Stimulated activated CD8-positive, alpha-beta memory T cell treated with anti-CD3 and anti-CD28 coated beads, Interleukin-4, amount 100 ng/mL, for 48 hours (primary cell): ENCODE results near the gene LRMDA.
A peak's percentile ranks its signal among the peaks of the same experiment; 100 is the strongest.
"Not testable (repeated sequence)": the region's sequence is repeated elsewhere in the genome, so short reads cannot be mapped to it uniquely, and the experiment has no call there.

ENCODE experiments used
- DNase-seq: peaks from one replicate; pipeline ENCODE4 v3.0.0-alpha.2; 2020

Gene LRMDA

GRCh38 chr10:76497666-76498065 is 1066.2 kb downstream of the LRMDA start:
- DNase-seq: no peak

- no peak for DNase-seq
These were observed 1073.4 kb downstream of the LRMDA start for GRCh38 chr10:76504823-76505222.

GRCh38 chr10:76509446-76509845 is 1078.0 kb downstream of the LRMDA start:
- no peak for DNase-seq

- DNase-seq: no peak
These were observed 1082.9 kb downstream of the LRMDA start for GRCh38 chr10:76514321-76514720.

GRCh38 chr10:76514869-76515268 is 1083.4 kb downstream of the LRMDA start:
- DNase-seq: no peak

- DNase-seq: no peak
These were observed 1091.1 kb downstream of the LRMDA start for GRCh38 chr10:76522547-76522946.

- DNase-seq: no peak
These were observed 1091.8 kb downstream of the LRMDA start for GRCh38 chr10:76523246-76523645.

- DNase-seq: no peak
These were observed 1092.4 kb downstream of the LRMDA start for GRCh38 chr10:76523791-76524351.

- not testable (repeated sequence) for DNase-seq
These were observed 1095.4 kb downstream of the LRMDA start for GRCh38 chr10:76526833-76527232.

GRCh38 chr10:76540331-76540730 is 1108.9 kb downstream of the LRMDA start:
- DNase-seq: no peak

- no peak for DNase-seq
These were observed 1109.4 kb downstream of the LRMDA start for GRCh38 chr10:76540786-76541185.

- no peak for DNase-seq
These were observed 1110.4 kb downstream of the LRMDA start for GRCh38 chr10:76541852-76542251.

GRCh38 chr10:76542307-76542930 is 1111.0 kb downstream of the LRMDA start:
- DNase-seq: no peak

- DNase-seq: no peak
These were observed 1112.2 kb downstream of the LRMDA start for GRCh38 chr10:76543655-76544054.

GRCh38 chr10:76544789-76545188 is 1113.4 kb downstream of the LRMDA start:
- DNase-seq: no peak

- DNase-seq: no peak
These were observed 1115.0 kb downstream of the LRMDA start for GRCh38 chr10:76546411-76546810.

- peak; percentile 77 for DNase-seq
These were observed 1116.0 kb downstream of the LRMDA start for GRCh38 chr10:76547352-76547972.

GRCh38 chr10:76548716-76549115 is 1117.3 kb downstream of the LRMDA start:
- no peak for DNase-seq

GRCh38 chr10:76549171-76549570 is 1117.7 kb downstream of the LRMDA start:
- DNase-seq: no peak

- no peak for DNase-seq
These were observed 1119.4 kb downstream of the LRMDA start for GRCh38 chr10:76550806-76551205.

GRCh38 chr10:76552091-76552873 is 1120.9 kb downstream of the LRMDA start:
- no peak for DNase-seq

- no peak for DNase-seq
These were observed 1122.0 kb downstream of the LRMDA start for GRCh38 chr10:76553263-76554032.

GRCh38 chr10:76554033-76554408 is 1122.6 kb downstream of the LRMDA start:
- DNase-seq: no peak
